ENCODE results near the gene CDKAL1.

GRCh38 chr6:20769631-20770030 lies 235.4 kb downstream of the CDKAL1 start:
- no peak for TF ChIP-seq YY1 (IDR thresholded peaks at IDR 0.05; ENCODE audit: insufficient read depth, insufficient read length)
- TF ChIP-seq SUZ12 (IDR thresholded peaks at IDR 0.05; ENCODE audit: extremely low read depth, insufficient read depth, insufficient read length): no peak
